ENCODE measurements around the gene SCN2A.

Gene SCN2A

DNA sequence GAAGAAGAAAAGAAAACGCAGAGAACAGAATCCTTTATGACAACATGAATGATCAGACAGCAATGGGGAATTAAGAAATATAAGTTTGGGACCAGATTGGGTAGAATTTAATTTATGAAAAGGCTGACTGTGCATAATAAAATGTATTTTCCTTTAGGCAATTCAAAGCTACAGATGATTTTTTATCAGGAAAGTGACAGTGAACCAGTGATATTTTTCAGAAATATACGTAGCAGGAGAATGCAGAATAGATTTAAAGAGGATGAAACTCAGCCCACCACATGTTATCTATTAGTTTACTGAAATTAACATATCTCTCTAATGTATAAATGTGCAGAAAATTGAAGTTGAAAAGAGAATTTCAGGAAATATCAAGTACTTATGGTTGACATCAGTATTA is 110.0 kb downstream of the SCN2A start:
- Histone ChIP-seq H2AFZ (ENCODE audit: low read depth, low read length, severe bottlenecking) (no peak overlapping the region), H3K9me2 (replicated peaks; ENCODE audit: insufficient read depth, low read length) (no peaks in the 10 kb centered on the region), H3K9ac (ENCODE audit: low read length) (no peak overlapping the region), H3K79me2 (ENCODE audit: insufficient read depth, low read length) (no peaks in the 10 kb centered on the region), H3K4me3 (ENCODE audit: insufficient read depth, low read length, poor library complexity, severe bottlenecking) (no peak overlapping the region), H3K9me3 (ENCODE audit: insufficient read depth, low read length) (no peaks in the 10 kb centered on the region), H3K27me3 (ENCODE audit: low read length) (no peaks in the 10 kb centered on the region), H3K27ac (ENCODE audit: low read depth, low read length) (no peak overlapping the region), H4K20me1 (ENCODE audit: low read depth, low read length) (no peaks in the 10 kb centered on the region), H3K36me3 (ENCODE audit: low read length) (no peaks in the 10 kb centered on the region), H3F3A (ENCODE audit: insufficient read depth) (no peaks in the 10 kb centered on the region), H3K4me2 (ENCODE audit: low read depth, low read length, poor library complexity, severe bottlenecking) (no peak overlapping the region)
- TF ChIP-seq EZH2phosphoT487 (conservative IDR thresholded peaks at IDR 0.05; ENCODE audit: low read length) = no peak
- TF ChIP-seq, protein P1, sequence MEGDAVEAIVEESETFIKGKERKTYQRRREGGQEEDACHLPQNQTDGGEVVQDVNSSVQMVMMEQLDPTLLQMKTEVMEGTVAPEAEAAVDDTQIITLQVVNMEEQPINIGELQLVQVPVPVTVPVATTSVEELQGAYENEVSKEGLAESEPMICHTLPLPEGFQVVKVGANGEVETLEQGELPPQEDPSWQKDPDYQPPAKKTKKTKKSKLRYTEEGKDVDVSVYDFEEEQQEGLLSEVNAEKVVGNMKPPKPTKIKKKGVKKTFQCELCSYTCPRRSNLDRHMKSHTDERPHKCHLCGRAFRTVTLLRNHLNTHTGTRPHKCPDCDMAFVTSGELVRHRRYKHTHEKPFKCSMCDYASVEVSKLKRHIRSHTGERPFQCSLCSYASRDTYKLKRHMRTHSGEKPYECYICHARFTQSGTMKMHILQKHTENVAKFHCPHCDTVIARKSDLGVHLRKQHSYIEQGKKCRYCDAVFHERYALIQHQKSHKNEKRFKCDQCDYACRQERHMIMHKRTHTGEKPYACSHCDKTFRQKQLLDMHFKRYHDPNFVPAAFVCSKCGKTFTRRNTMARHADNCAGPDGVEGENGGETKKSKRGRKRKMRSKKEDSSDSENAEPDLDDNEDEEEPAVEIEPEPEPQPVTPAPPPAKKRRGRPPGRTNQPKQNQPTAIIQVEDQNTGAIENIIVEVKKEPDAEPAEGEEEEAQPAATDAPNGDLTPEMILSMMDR (IDR thresholded peaks at IDR 0.05; ENCODE audit: insufficient read depth, low read length, poor library complexity, severe bottlenecking) = no peak

DNA sequence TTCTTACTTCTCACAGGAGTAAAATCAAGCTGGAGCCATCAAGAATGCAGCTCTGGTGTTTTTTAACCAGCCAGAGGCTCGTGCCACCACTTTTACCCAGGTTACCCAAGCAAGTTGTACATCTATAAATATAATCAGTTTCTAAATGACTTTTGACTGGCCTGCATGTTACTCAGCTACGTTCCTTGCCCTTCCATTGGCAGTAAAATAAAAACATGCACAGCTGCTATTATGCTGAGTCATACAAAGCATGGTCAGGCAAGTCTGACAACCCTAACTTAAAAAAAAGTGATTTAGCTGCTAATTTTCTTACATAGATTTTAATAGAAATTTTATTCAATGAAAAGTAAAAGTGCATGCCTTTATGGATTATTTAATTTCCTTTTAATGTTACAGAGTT is 118.5 kb downstream of the SCN2A start:
- Histone ChIP-seq H3K27ac (ENCODE audit: low read depth, low read length) (no peak overlapping the region), H2AFZ (ENCODE audit: low read depth, low read length, severe bottlenecking) (no peak overlapping the region), H3K9me2 (replicated peaks; ENCODE audit: insufficient read depth, low read length) (no peaks in the 10 kb centered on the region), H3K4me2 (ENCODE audit: low read depth, low read length, poor library complexity, severe bottlenecking) (no peak overlapping the region), H3K9ac (ENCODE audit: low read length) (no peak overlapping the region), H3F3A (ENCODE audit: insufficient read depth) (no peaks in the 10 kb centered on the region), H3K9me3 (ENCODE audit: insufficient read depth, low read length) (no peaks in the 10 kb centered on the region), H3K79me2 (ENCODE audit: insufficient read depth, low read length) (no peaks in the 10 kb centered on the region), H3K36me3 (ENCODE audit: low read length) (no peaks in the 10 kb centered on the region), H3K27me3 (ENCODE audit: low read length) (no peaks in the 10 kb centered on the region), H3K4me3 (ENCODE audit: insufficient read depth, low read length, poor library complexity, severe bottlenecking) (no peak overlapping the region), H4K20me1 (ENCODE audit: low read depth, low read length) (no peaks in the 10 kb centered on the region; the same call in 1 of the 2 replicates)
- TF ChIP-seq EZH2phosphoT487 (conservative IDR thresholded peaks at IDR 0.05; ENCODE audit: low read length) = no peak
- TF ChIP-seq, protein P1 (IDR thresholded peaks at IDR 0.05; ENCODE audit: insufficient read depth, low read length, poor library complexity, severe bottlenecking) = no peak

DNA sequence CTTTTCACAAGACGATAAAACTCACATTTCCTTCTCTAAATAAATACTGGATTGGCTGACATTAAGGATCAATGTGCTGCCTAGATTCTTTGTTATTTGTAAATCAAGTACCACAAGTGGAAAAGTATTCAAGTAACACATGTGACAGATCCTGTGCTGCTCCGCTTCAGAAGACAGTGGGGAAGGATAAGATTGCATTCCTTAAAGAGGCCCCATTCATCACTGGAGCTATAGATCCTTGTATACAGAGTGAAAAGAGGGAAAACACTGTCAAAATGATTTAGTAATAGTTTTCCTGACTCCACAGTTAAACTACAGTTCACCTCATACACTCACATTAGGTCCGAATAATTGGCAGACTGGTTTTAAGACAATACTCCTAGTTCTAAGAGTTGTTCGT is 122.3 kb downstream of the SCN2A start:
- Histone ChIP-seq H3K27ac (ENCODE audit: low read depth, low read length) (no peak overlapping the region), H3K79me2 (ENCODE audit: insufficient read depth, low read length) (no peaks in the 10 kb centered on the region), H2AFZ (ENCODE audit: low read depth, low read length, severe bottlenecking) (no peak overlapping the region), H3K9ac (ENCODE audit: low read length) (no peak overlapping the region), H4K20me1 (ENCODE audit: low read depth, low read length) (no peaks in the 10 kb centered on the region; the same call in 1 of the 2 replicates), H3K27me3 (ENCODE audit: low read length) (no peaks in the 10 kb centered on the region), H3K36me3 (ENCODE audit: low read length) (no peaks in the 10 kb centered on the region), H3K4me3 (ENCODE audit: insufficient read depth, low read length, poor library complexity, severe bottlenecking) (no peak overlapping the region), H3K4me2 (ENCODE audit: low read depth, low read length, poor library complexity, severe bottlenecking) (no peak overlapping the region), H3F3A (ENCODE audit: insufficient read depth) (no peaks in the 10 kb centered on the region), H3K9me3 (ENCODE audit: insufficient read depth, low read length) (no peaks in the 10 kb centered on the region), H3K9me2 (replicated peaks; ENCODE audit: insufficient read depth, low read length) (no peaks in the 10 kb centered on the region)
- TF ChIP-seq, protein P1 (IDR thresholded peaks at IDR 0.05; ENCODE audit: insufficient read depth, low read length, poor library complexity, severe bottlenecking) = no peak
- TF ChIP-seq EZH2phosphoT487 (conservative IDR thresholded peaks at IDR 0.05; ENCODE audit: low read length) = no peak

All from SU-DHL-6 (cell line).